ENCODE results near the gene LAPTM5. TPM values are rescaled to one million over a fixed set of nuclear protein-coding genes. Genes with fewer than 3 reads are reported as not detected.

The LAPTM5 gene, protein sequence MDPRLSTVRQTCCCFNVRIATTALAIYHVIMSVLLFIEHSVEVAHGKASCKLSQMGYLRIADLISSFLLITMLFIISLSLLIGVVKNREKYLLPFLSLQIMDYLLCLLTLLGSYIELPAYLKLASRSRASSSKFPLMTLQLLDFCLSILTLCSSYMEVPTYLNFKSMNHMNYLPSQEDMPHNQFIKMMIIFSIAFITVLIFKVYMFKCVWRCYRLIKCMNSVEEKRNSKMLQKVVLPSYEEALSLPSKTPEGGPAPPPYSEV
- total RNA-seq, result 20.4 TPM
- 99.9 TPM for polyA plus RNA-seq

DNA sequence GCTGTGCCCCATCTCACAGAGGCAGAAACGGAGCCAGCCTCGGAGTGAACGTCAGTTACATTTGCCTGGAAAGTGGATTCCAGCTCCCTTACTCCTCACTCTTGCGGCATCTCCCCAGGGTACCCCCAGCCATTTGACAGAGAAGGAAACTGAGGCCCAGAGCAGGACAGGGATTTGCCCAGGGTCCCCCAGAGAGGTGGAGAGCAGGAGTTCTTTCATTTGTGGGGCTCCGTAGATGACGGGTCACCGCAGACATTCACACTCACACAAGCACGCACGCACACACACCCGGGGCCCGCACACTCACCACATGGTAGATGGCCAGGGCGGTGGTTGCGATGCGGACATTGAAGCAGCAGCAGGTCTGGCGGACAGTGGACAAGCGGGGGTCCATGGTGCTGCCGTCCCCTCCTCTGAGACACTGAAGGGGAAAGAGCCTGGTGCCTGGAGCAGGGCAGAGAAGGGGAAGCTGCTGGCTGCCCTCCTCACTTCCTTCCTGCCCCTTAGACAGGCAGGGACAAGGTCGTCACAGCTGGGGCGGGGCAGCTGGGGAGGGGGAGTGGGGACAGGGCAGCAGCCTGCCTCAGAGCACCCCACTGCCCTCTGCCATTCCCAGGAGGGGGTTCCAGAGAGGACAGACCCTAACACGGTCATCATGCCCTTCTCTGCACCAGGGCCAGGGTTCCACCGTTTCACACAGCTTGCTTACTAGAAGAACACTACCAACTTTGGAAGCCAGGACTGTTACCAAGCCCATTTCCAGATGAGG, at the start of gene LAPTM5:
Gene LAPTM5, minus strand, starts transcription at position 423 of the 769 bp plus-strand sequence. Its CDS starts 29 bp downstream, at position 394.
- Histone ChIP-seq H3K4me3 (ENCODE audit: low read depth, low read length) (peak within 1 kb of the TSS; percentile 32), H3K4me1 (ENCODE audit: insufficient read depth) (no peaks in the 10 kb centered on the region), H3K36me3 (ENCODE audit: insufficient read depth) (no peaks in the 10 kb centered on the region), H3K27ac (ENCODE audit: low read depth) (peak within 1 kb of the TSS; percentile 48)
- no peak for DNase-seq (ENCODE audit: extremely low spot score)
- WGBS, result 66% methylated on average over 21 of the region's 21 CpGs

DNA sequence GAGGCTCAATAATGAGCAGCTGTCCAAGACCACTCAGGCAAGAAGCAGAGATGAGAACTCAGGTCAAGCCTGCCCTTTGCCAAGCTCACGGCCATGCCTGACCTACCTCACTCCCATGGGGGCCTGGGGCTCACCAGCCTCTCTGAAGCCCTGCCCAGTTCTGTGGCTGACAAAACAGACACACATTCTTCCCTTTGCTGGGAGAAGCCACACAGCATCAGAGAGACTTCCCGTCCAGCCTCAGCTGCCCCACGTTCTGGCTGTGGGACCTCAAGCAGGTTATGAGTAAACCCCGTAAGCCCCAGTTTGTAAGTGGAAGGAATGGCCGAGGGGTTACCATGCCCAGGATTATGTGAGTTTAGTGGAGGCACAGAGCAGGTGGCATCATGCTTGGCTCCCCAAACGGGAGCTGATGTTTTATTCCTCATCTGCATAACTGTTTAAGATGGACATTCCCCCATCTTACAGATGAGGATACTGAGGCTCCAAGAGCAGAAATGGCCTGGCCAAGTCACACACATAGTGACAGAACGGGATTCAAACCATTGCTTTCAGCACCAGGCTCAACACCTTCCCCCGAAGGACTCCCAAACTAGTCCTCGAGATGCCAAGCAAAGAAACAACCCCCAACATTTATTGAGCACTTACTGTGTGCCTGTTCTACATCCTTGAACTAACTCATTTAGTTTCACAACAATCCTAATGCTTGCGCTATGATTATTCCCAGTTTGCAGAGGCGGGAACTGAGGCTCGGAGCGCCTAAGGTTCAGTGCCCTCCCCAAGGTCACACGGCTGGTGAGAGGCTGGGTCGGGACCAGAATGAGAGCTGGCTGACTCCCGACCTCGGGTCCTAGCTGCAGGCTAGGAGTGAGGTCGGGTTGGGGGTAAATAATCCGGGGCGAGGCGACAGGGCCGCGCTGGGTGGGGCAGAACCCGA, 49.1 kb upstream of the LAPTM5 start:
- H3K4me3 ChIP-seq (ENCODE audit: low read depth, low read length), result no peak overlapping the region
- WGBS, result 65% methylated on average over 24 of the region's 24 CpGs
- no peak overlapping the region for H3K27ac ChIP-seq (ENCODE audit: low read depth)

GRCh38 chr1:30805304-30806003, 47.9 kb upstream of the LAPTM5 start:
- DNase-seq (ENCODE audit: extremely low spot score), result no peak
- H3K36me3 ChIP-seq (ENCODE audit: insufficient read depth), result no peaks in the 10 kb centered on the region
- H3K4me3 ChIP-seq (ENCODE audit: low read depth, low read length), result no peak overlapping the region
- H3K4me1 ChIP-seq (ENCODE audit: insufficient read depth), result peaks cover 2% of the 10 kb centered on the region
- WGBS, result 73% methylated on average over 11 of the region's 11 CpGs
- no peak overlapping the region for H3K27ac ChIP-seq (ENCODE audit: low read depth)

More for the DNA sequence above, 49.1 kb upstream of the LAPTM5 start:
- H3K4me1 ChIP-seq (ENCODE audit: insufficient read depth), result peaks cover 2% of the 10 kb centered on the region
- DNase-seq (ENCODE audit: extremely low spot score), result no peak
- H3K36me3 ChIP-seq (ENCODE audit: insufficient read depth), result no peaks in the 10 kb centered on the region

- H3K4me1 ChIP-seq (ENCODE audit: insufficient read depth), result peaks cover 2% of the 10 kb centered on the region
- WGBS, result 80% methylated on average over 5 of the region's 5 CpGs
- no peaks in the 10 kb centered on the region for H3K36me3 ChIP-seq (ENCODE audit: insufficient read depth)
- DNase-seq (ENCODE audit: extremely low spot score), result no peak
- no peak overlapping the region for H3K27ac ChIP-seq (ENCODE audit: low read depth)
- no peak overlapping the region for H3K4me3 ChIP-seq (ENCODE audit: low read depth, low read length)
These were observed 47.2 kb upstream of the LAPTM5 start for GRCh38 chr1:30804822-30805221.

DNA sequence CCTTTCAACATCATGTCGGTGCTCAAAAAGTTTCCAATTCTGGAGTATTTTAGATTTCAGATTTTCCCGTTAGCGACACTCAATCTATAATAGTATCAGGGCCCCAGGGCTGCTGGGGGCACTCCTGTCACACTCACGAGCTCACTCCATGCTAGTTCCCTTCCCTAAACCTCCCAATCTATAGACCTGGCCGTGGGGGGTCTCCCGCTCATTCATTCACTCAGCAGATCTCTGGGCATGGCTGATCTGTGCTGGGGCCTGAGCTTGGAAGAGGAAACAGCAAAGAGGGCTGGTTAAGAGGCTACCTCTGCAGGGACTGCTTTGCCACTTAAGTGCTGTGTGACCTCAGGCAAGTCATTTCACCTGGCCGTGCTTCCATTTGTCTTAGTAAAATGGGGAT, 46.8 kb upstream of the LAPTM5 start:
- H3K4me1 ChIP-seq (ENCODE audit: insufficient read depth), result peaks cover 2% of the 10 kb centered on the region
- no peak overlapping the region for H3K4me3 ChIP-seq (ENCODE audit: low read depth, low read length)
- no peak for DNase-seq (ENCODE audit: extremely low spot score)
- no peak overlapping the region for H3K27ac ChIP-seq (ENCODE audit: low read depth)
- 93% methylated on average over 7 of the region's 7 CpGs for WGBS
- no peaks in the 10 kb centered on the region for H3K36me3 ChIP-seq (ENCODE audit: insufficient read depth)

DNA sequence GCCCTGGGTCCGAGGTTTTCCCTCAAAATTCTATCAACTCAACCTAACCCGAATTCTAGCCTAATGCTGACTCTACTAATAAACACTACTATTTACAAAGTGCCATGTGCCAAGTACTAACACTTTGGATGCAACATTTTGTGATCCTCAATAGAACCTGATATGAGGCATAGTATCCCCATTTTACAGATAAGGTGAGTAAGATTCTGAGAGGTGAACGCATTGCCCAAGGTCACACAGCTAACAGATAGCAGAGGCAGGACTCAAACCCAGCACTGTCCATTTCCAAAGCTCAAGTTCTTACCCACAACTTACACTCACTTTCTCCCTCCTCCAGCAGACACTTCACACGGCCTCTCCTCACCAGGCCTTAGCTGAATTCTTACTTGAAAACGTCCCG, 46.0 kb upstream of the LAPTM5 start:
- WGBS, result 83% methylated on average over 6 of the region's 6 CpGs
- Histone ChIP-seq H3K4me3 (ENCODE audit: low read depth, low read length) (no peak overlapping the region), H3K27ac (ENCODE audit: low read depth) (no peak overlapping the region), H3K36me3 (ENCODE audit: insufficient read depth) (no peaks in the 10 kb centered on the region), H3K4me1 (ENCODE audit: insufficient read depth) (peaks cover 2% of the 10 kb centered on the region)
- no peak for DNase-seq (ENCODE audit: extremely low spot score)

- DNase-seq (ENCODE audit: extremely low spot score), result no peak
- H3K27ac ChIP-seq (ENCODE audit: low read depth), result no peak overlapping the region
- no peaks in the 10 kb centered on the region for H3K36me3 ChIP-seq (ENCODE audit: insufficient read depth)
- WGBS, result 2% methylated on average over 19 of the region's 19 CpGs
- H3K4me3 ChIP-seq (ENCODE audit: low read depth, low read length), result no peak overlapping the region
- no peaks in the 10 kb centered on the region for H3K4me1 ChIP-seq (ENCODE audit: insufficient read depth)
These were observed 44.2 kb upstream of the LAPTM5 start for GRCh38 chr1:30801771-30802198.

GRCh38 chr1:30799233-30799511, 41.6 kb upstream of the LAPTM5 start:
- Histone ChIP-seq H3K4me1 (ENCODE audit: insufficient read depth) (no peaks in the 10 kb centered on the region), H3K4me3 (ENCODE audit: low read depth, low read length) (no peak overlapping the region), H3K27ac (ENCODE audit: low read depth) (no peak overlapping the region), H3K36me3 (ENCODE audit: insufficient read depth) (no peaks in the 10 kb centered on the region)
- no peak for DNase-seq (ENCODE audit: extremely low spot score)

DNA sequence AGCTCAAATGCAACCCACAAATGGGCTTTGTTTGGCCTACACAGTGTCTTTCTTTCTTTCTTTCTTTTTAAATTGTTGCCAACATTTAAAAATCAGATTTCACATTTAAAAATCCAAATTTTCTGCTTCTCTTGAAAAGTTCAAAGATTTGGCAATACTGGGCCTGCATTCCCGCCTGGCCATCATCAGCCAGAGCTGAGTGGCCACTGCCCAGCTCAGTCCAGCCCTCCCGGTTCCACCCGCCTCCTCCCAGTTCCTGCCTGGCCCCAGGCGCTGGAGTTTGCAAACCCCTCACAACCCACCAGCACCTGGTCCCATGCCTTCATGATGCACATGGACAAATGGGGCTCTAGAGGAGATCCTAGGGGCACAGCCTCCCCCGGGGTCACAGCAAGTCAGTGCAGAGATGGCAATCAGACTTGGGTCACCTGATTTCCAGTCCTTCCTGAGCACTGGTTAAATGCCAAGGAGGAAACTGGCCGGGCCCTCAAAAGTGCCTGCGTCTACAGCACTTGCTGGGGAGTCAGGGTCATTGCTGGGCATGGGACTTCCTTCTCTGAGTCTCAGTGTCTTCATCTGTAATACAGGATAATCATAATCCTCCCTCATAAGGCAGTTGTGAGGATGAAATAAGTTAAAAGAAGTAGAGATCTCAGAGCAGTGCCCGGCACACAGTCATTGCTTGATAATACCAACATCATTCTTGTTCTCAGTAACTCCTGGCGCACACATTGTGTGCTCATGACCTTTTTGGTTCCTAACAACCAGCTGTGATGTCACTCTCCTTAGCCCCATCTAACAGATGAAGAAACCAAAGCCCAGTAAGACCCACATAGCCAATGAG, 41.0 kb upstream of the LAPTM5 start:
- DNase-seq (ENCODE audit: extremely low spot score), result no peak
- H3K27ac ChIP-seq (ENCODE audit: low read depth), result no peak overlapping the region
- WGBS, result 75% methylated on average over 9 of the region's 9 CpGs
- no peaks in the 10 kb centered on the region for H3K4me1 ChIP-seq (ENCODE audit: insufficient read depth)
- H3K4me3 ChIP-seq (ENCODE audit: low read depth, low read length), result no peak overlapping the region
- H3K36me3 ChIP-seq (ENCODE audit: insufficient read depth), result no peaks in the 10 kb centered on the region

GRCh38 chr1:30795026-30795425, 37.5 kb upstream of the LAPTM5 start:
- Histone ChIP-seq H3K27ac (ENCODE audit: low read depth) (no peak overlapping the region), H3K4me3 (ENCODE audit: low read depth, low read length) (no peak overlapping the region), H3K36me3 (ENCODE audit: insufficient read depth) (no peaks in the 10 kb centered on the region), H3K4me1 (ENCODE audit: insufficient read depth) (no peaks in the 10 kb centered on the region)
- DNase-seq (ENCODE audit: extremely low spot score), result no peak
- 34% methylated on average over 5 of the region's 5 CpGs for WGBS

- 96% methylated on average over 4 of the region's 4 CpGs for WGBS
- H3K27ac ChIP-seq (ENCODE audit: low read depth), result no peak overlapping the region
- no peak for DNase-seq (ENCODE audit: extremely low spot score)
- no peak overlapping the region for H3K4me3 ChIP-seq (ENCODE audit: low read depth, low read length)
- no peaks in the 10 kb centered on the region for H3K4me1 ChIP-seq (ENCODE audit: insufficient read depth)
- no peaks in the 10 kb centered on the region for H3K36me3 ChIP-seq (ENCODE audit: insufficient read depth)
These were observed 36.7 kb upstream of the LAPTM5 start for GRCh38 chr1:30794260-30794659.

DNA sequence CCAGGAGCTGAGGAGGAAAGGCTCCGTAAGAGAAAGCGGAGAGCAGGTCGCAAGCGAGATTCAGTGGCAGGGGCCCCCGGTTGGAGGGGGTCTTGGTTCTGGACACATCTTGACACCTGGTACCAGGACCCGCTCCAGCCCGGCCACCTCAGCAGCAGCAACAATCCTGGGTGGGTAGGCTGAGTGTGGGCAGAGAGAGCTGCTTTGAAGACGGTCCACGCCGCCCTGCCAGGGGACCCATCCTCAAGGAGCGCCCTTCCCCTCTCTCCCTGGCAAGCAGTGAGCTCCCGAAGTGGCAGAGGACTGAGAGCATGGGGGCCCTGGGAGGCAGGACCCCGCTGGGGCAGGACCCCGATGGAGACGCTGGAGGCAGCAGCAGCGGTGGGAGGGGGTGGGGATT, 35.6 kb upstream of the LAPTM5 start:
- no peak for DNase-seq (ENCODE audit: extremely low spot score)
- Histone ChIP-seq H3K4me3 (ENCODE audit: low read depth, low read length) (no peak overlapping the region), H3K27ac (ENCODE audit: low read depth) (no peak overlapping the region), H3K36me3 (ENCODE audit: insufficient read depth) (no peaks in the 10 kb centered on the region), H3K4me1 (ENCODE audit: insufficient read depth) (no peaks in the 10 kb centered on the region)
- 82% methylated on average over 16 of the region's 16 CpGs for WGBS
